ENCODE measurements around the gene ADAMTSL4. TPM values are rescaled to one million over a fixed set of nuclear protein-coding genes. Genes with fewer than 3 reads are reported as not detected.

ADAMTSL4 gene
- total RNA-seq, 1 donor from 2014 or later: 46.3 TPM

DNA sequence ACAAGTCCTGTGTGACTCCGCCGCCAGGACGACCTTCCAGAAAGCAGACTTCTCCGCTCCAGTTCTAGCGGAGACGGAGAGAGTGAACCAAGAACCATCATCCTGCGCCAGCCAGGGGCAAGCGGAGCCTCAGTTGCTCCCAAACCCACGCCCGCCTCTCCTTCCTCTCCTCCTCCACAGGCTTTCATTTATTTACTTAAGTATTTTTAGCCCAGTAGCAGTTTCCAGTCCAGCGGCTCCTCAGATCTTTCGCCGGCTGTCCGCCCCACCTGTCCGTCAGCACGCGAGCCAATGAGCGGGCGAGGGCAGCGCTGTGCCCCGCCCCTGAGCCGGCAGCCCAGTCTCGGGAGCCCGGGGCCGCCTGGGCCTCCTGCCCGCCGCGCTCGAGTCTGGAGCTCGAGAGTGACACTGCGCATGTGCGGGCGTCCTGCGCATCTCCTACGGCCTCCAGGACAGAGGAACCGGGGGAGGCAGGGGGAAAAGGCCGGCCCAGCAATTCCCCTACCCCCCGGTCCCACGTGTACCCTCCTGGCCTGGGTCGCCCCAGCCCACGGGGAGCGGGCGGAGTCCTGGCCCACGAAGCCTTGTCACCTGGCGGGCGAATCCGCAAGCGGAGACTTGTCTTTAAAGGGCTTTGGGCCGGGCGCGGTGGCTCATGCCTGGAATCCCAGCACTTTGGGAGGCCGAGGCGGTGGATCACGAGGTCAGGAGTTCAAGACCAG lies 33.7 kb upstream of the ADAMTSL4 start, which contains the start of gene FALEC:
FALEC (plus strand) TSS at position 425 of the 722 bp plus-strand sequence.
- TF ChIP-seq, protein P1, sequence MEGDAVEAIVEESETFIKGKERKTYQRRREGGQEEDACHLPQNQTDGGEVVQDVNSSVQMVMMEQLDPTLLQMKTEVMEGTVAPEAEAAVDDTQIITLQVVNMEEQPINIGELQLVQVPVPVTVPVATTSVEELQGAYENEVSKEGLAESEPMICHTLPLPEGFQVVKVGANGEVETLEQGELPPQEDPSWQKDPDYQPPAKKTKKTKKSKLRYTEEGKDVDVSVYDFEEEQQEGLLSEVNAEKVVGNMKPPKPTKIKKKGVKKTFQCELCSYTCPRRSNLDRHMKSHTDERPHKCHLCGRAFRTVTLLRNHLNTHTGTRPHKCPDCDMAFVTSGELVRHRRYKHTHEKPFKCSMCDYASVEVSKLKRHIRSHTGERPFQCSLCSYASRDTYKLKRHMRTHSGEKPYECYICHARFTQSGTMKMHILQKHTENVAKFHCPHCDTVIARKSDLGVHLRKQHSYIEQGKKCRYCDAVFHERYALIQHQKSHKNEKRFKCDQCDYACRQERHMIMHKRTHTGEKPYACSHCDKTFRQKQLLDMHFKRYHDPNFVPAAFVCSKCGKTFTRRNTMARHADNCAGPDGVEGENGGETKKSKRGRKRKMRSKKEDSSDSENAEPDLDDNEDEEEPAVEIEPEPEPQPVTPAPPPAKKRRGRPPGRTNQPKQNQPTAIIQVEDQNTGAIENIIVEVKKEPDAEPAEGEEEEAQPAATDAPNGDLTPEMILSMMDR (IDR thresholded peaks at IDR 0.05; ENCODE audit: borderline replicate concordance): no peak
- intact Hi-C loops (cut with micrococcal nuclease): no loop called here
- H3K9me3 ChIP-seq (replicated peaks): no peaks in the 10 kb centered on the region
- peak within 1 kb of the TSS; percentile 94 for H3K27ac ChIP-seq (replicated peaks)
- H3K4me3 ChIP-seq: peak within 1 kb of the TSS; percentile 74
- H3K36me3 ChIP-seq: peaks cover 14% of the 10 kb centered on the region
- H3K4me1 ChIP-seq: peaks cover 25% of the 10 kb centered on the region
- DNase-seq: peak; percentile 98
- H3K27me3 ChIP-seq (ENCODE audit: low read depth): no peaks in the 10 kb centered on the region

DNA sequence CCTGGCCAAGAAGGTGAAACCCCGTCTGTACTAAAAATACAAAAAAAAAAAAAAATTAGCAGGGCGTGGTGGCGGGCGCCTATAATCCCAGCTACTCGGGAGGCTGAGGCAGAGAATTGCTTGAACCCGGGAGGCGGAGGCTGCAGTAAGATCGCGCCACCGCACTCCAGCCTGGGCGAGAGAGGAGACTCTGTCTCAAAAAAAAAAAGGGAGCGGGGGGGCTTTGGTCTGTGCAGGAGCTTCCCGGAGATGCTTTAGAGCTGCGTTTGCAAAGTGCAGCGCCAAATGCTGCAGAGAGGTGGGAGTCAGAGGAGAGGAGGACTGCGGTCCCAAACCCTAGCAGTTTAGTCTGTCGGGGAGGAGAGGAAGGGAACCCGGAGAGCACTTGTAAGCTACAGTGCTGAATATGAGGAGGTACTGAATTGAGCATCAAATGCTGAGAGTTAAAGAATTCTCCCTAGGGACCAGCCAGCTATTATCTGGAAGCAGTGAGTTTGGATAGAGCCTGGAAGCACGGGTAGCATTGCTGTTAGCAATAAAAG lies 33.1 kb upstream of the ADAMTSL4 start:
- H3K9me3 ChIP-seq (replicated peaks): no peaks in the 10 kb centered on the region
- intact Hi-C loops (cut with micrococcal nuclease): no loop called here
- H3K4me1 ChIP-seq: peaks cover 25% of the 10 kb centered on the region
- no peaks in the 10 kb centered on the region for H3K27me3 ChIP-seq (ENCODE audit: low read depth)
- H3K27ac ChIP-seq (replicated peaks): peak overlapping the region; percentile 94
- H3K4me3 ChIP-seq: peak overlapping the region; percentile 74
- H3K36me3 ChIP-seq: peaks cover 10% of the 10 kb centered on the region
- TF ChIP-seq, protein P1 (IDR thresholded peaks at IDR 0.05; ENCODE audit: borderline replicate concordance): peak; percentile 28
- DNase-seq: no peak

DNA sequence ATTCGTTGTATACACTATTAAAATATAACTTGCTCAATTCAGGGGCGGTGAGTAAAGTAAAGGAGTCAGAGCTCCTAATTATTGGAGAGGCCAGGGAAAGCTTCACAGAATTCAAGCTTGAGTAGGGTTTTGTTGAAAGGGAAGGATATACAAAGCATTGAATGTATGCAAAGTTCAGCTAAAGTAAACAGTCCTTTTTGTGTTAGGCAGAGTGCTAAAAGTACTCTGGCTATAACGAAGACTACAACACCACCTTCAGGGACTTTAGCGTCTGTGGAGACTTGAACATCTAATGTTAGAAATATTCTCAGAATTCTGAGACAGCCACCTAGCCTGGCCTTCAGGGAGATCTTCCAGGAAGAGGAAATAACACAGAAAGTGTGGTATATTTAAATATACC lies 32.6 kb upstream of the ADAMTSL4 start:
- H3K4me1 ChIP-seq: peaks cover 27% of the 10 kb centered on the region
- DNase-seq: no peak
- peak overlapping the region; percentile 74 for H3K4me3 ChIP-seq
- H3K27me3 ChIP-seq (ENCODE audit: low read depth): no peaks in the 10 kb centered on the region
- peak overlapping the region; percentile 94 for H3K27ac ChIP-seq (replicated peaks)
- peaks cover 5% of the 10 kb centered on the region for H3K36me3 ChIP-seq
- no peaks in the 10 kb centered on the region for H3K9me3 ChIP-seq (replicated peaks)
- TF ChIP-seq, protein P1 (IDR thresholded peaks at IDR 0.05; ENCODE audit: borderline replicate concordance): no peak
- intact Hi-C loops (cut with micrococcal nuclease): no loop called here

DNA sequence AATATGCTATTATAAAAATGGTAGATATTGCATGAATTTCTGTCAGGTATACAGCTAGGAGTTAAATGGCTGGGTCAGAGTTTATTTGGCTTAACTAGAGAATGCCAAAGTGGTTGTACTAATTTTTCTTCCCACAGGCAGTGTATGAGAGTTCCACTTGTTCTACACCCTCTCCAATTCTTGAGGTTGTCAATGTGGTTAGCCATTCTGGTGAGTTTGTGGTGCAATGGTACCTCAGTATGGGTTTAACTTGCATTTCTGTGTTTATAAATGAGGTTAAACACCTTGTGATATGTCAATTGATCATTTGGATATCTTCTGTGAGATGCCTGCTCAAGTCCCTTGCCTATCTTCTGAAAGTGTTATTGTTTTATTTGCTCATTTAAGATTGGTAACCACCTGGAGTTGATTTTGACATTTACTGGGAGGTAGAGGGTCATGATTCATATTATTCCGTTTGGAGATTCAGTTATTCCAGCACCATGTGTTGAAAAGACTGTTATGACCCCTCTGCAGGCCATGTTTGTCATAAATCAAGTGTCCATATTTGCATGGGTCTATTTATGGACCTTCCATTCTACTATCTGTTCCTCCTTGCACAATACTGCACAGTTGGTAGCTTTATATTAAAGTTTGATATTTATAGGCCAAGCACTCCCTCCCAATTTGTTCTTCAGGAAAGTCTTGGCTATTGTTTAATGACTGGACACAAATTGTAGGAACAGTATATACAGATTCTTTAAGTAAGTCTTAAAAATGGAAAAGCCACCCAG lies 27.8 kb upstream of the ADAMTSL4 start:
- Histone ChIP-seq H3K4me1 (peaks cover 13% of the 10 kb centered on the region), H3K27ac (replicated peaks) (no peak overlapping the region), H3K36me3 (no peaks in the 10 kb centered on the region), H3K9me3 (replicated peaks) (no peaks in the 10 kb centered on the region), H3K4me3 (no peak overlapping the region), H3K27me3 (ENCODE audit: low read depth) (no peaks in the 10 kb centered on the region)
- TF ChIP-seq, protein P1 (IDR thresholded peaks at IDR 0.05; ENCODE audit: borderline replicate concordance): no peak
- no peak for DNase-seq
- intact Hi-C loops (cut with micrococcal nuclease): loop anchor here (10.0 kb wide), 1 partner anchor 47 kb away; no protein-coding TSS in a partner anchor

DNA sequence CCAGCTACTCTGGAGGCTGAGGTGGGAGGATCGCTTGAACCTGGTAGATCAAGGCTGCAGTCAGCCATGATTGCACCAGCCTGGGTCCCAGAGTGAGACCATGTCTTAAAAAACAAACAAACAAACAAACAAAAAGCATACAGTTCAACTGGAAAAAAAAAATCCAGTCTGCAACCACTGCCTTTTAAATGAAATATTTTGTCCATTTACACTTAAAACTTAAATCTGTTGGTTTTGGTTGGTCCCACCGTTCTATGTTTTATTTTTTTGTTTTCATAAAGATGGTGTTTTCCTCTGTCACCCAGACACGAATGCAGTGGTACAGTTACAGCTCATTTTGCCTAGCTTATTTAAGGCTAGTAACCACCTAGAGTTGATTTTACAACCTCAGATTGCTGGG lies 23.9 kb upstream of the ADAMTSL4 start:
- no peaks in the 10 kb centered on the region for H3K27me3 ChIP-seq (ENCODE audit: low read depth)
- no peak for DNase-seq
- intact Hi-C loops (cut with micrococcal nuclease): loop anchor here (10.0 kb wide), 1 partner anchor 51 kb away; no protein-coding TSS in a partner anchor
- no peak overlapping the region for H3K4me3 ChIP-seq
- H3K27ac ChIP-seq (replicated peaks): no peak overlapping the region
- H3K36me3 ChIP-seq: no peaks in the 10 kb centered on the region
- no peaks in the 10 kb centered on the region for H3K9me3 ChIP-seq (replicated peaks)
- peaks cover 15% of the 10 kb centered on the region for H3K4me1 ChIP-seq
- TF ChIP-seq, protein P1 (IDR thresholded peaks at IDR 0.05; ENCODE audit: borderline replicate concordance): no peak

Data from left ventricle myocardium inferior (tissue), 1 donor.